Stimulated activated CD4-positive, alpha-beta T cell treated with anti-CD3 and anti-CD28 coated beads, TNF-alpha, amount 100 ng/mL, for 4 hours (primary cell): ENCODE measurements around the gene GFY.

Experiments
- DNase-seq, 3 experiments: peaks; one replicate each; pipeline ENCODE4 v3.0.0-alpha.2; 2020; ENCODE audit warnings: low read depth in 3 of 3

Gene GFY

GRCh38 chr19:49425178-49425577, at the start of gene GFY:
Gene GFY, plus strand, starts transcription at chr19:49425388. Its CDS starts 1,043 bp downstream, at chr19:49426431.
- DNase-seq, result no peak

GRCh38 chr19:49378512-49378911, 46.7 kb upstream of the GFY start:
- DNase-seq, result no peak

- DNase-seq, result no peak
Measured at GRCh38 chr19:49380391-49380790, 44.8 kb upstream of the GFY start.

- no peak for DNase-seq
Measured at GRCh38 chr19:49382639-49383038, 42.5 kb upstream of the GFY start.

GRCh38 chr19:49383599-49383998, 41.6 kb upstream of the GFY start:
- DNase-seq, result no peak

GRCh38 chr19:49387936-49388372, 37.2 kb upstream of the GFY start, which contains the start of gene KASH5:
Gene KASH5, plus strand, starts transcription at chr19:49388249. Its CDS starts 2,635 bp downstream, at chr19:49390884.
- peak; percentile 72 to 81 (median 76) for DNase-seq

GRCh38 chr19:49389406-49389805, 35.8 kb upstream of the GFY start:
- DNase-seq, result no peak

- DNase-seq, result no peak
Measured at GRCh38 chr19:49390131-49390928, 34.9 kb upstream of the GFY start.

- no peak for DNase-seq
Measured at GRCh38 chr19:49390929-49391359, 34.2 kb upstream of the GFY start.

- DNase-seq, result peak; percentile 56 to 64 (median 61)
Measured at GRCh38 chr19:49391581-49392399, 33.4 kb upstream of the GFY start.

GRCh38 chr19:49393881-49394280, 31.3 kb upstream of the GFY start:
- DNase-seq, result no peak

GRCh38 chr19:49395581-49396407, 29.4 kb upstream of the GFY start:
- no peak for DNase-seq

GRCh38 chr19:49396738-49397505, 28.3 kb upstream of the GFY start:
- DNase-seq, result no peak

- DNase-seq, result no peak
Measured at GRCh38 chr19:49398001-49398615, 27.1 kb upstream of the GFY start.

- no peak for DNase-seq
Measured at GRCh38 chr19:49398931-49399330, 26.3 kb upstream of the GFY start.

- DNase-seq, result no peak
Measured at GRCh38 chr19:49400029-49400428, 25.2 kb upstream of the GFY start.

GRCh38 chr19:49403404-49404187, 21.6 kb upstream of the GFY start:
- DNase-seq, result no peak

- no peak for DNase-seq
Measured at GRCh38 chr19:49407079-49407478, 18.1 kb upstream of the GFY start.

- no peak for DNase-seq
Measured at GRCh38 chr19:49407482-49408015, 17.6 kb upstream of the GFY start.
